GM12878 (cell line): ENCODE results near the gene ITCH.

Experiments used
- CHD1 ChIP-seq: IDR thresholded peaks from 2 replicates; pipeline ENCODE4 v1.6.1; 2012; ENCODE audit warnings: low read depth, low read length, improper control_type of control experiment
- CTCF ChIP-seq, 3 experiments: IDR thresholded peaks in 2 of 3; conservative IDR thresholded peaks in 1 of 3; 2 replicates each; pipeline ENCODE4 v1.5.1; 2011; ENCODE audit warnings: low read depth in 3 of 3, low read length in 3 of 3, mild to moderate bottlenecking in 3 of 3, control low read depth in 2 of 3, moderate library complexity in 2 of 3, inconsistent platforms in 1 of 3, mixed read lengths in 1 of 3; ENCODE audit not compliant: control insufficient read depth in 2 of 3, insufficient read depth in 1 of 3; ENCODE audit errors: extremely low read depth in 1 of 3
- ELK1 ChIP-seq: IDR thresholded peaks from 2 replicates; pipeline ENCODE4 v1.6.1; 2012; ENCODE audit warnings: low read depth, low read length, improper control_type of control experiment
- EZH2 ChIP-seq: IDR thresholded peaks from 2 replicates; pipeline ENCODE4 v1.6.1; 2012; ENCODE audit warnings: low read depth, mild to moderate bottlenecking, control low read depth, inconsistent platforms, low read length, borderline replicate concordance; ENCODE audit not compliant: control insufficient read depth
- NFXL1 ChIP-seq: fragments of 450-650 bp; IDR thresholded peaks from 2 replicates; pipeline ENCODE4 v1.6.1; 2017; ENCODE audit warnings: antibody characterized with exemption, mild to moderate bottlenecking, borderline replicate concordance
- NR2F1 ChIP-seq: fragments of 450-650 bp; conservative IDR thresholded peaks from 2 replicates; pipeline ENCODE4 v1.6.1; 2017; ENCODE audit warnings: mild to moderate bottlenecking
- RCOR1 ChIP-seq: conservative IDR thresholded peaks from 2 replicates; pipeline ENCODE4 v1.6.1; 2012; ENCODE audit warnings: low read depth, low read length, improper control_type of control experiment
- TCF12 ChIP-seq: IDR thresholded peaks from 2 replicates; pipeline ENCODE4 v1.6.1; 2011; ENCODE audit warnings: low read depth, mild to moderate bottlenecking, low read length
- ZZZ3 ChIP-seq: IDR thresholded peaks from 2 replicates; pipeline ENCODE4 v1.6.1; 2011; ENCODE audit warnings: low read depth; ENCODE audit not compliant: control insufficient read depth, insufficient read length

- TF ChIP-seq NFXL1 (no peak), EZH2 (no peak), RCOR1 (no peak), CTCF (IDR thresholded peaks at IDR 0.05 in 2 of 3, conservative IDR thresholded peaks at IDR 0.05 in 1 of 3; ENCODE audit: control insufficient read depth in 2 of 3, extremely low read depth in 1 of 3, insufficient read depth in 1 of 3, low read depth in 3 of 3, low read length in 3 of 3) (no peak), ELK1 (no peak), NR2F1 (no peak), CHD1 (no peak), TCF12 (no peak), ZZZ3 (no peak)
Observed at GRCh38 chr20:34404803-34405202, 41.7 kb downstream of the ITCH start.
